ENCODE measurements around the gene CLTCL1. TPM values are rescaled to one million over a fixed set of nuclear protein-coding genes. Genes with fewer than 3 reads are reported as not detected.
A peak's percentile ranks its signal among the peaks of the same experiment; 100 is the strongest.

Gene CLTCL1
- total and polyA plus RNA-seq, 9 of the 15 experiments (the other 6 are each of a cell fraction or from before 2014, with no cell fraction given): 1.1 to 11.7 (median 5.0) TPM

DNA sequence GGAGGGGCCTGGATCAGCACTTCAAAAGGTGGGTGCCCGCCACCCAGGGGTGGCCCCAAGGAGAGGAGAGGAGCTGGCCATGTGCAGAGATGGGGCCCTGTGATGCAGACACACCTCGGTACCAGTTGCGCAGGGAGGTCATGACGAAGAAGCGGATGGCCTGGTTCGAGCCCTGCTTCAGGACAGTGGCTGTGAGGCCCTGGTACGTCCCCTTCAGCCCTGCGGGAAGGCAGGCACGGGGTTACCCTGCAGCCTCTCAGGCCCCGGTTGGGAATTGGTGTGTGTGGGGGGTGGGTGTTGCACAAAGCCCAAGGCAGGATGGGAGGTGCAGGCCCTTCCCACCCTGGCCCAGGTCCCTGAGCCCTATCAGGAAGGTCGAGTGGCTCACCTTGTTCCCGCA is 114.8 kb downstream of the CLTCL1 start (continued):
- TF ChIP-seq, protein P1, sequence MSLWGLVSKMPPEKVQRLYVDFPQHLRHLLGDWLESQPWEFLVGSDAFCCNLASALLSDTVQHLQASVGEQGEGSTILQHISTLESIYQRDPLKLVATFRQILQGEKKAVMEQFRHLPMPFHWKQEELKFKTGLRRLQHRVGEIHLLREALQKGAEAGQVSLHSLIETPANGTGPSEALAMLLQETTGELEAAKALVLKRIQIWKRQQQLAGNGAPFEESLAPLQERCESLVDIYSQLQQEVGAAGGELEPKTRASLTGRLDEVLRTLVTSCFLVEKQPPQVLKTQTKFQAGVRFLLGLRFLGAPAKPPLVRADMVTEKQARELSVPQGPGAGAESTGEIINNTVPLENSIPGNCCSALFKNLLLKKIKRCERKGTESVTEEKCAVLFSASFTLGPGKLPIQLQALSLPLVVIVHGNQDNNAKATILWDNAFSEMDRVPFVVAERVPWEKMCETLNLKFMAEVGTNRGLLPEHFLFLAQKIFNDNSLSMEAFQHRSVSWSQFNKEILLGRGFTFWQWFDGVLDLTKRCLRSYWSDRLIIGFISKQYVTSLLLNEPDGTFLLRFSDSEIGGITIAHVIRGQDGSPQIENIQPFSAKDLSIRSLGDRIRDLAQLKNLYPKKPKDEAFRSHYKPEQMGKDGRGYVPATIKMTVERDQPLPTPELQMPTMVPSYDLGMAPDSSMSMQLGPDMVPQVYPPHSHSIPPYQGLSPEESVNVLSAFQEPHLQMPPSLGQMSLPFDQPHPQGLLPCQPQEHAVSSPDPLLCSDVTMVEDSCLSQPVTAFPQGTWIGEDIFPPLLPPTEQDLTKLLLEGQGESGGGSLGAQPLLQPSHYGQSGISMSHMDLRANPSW (CRISPR knock-in tag; IDR thresholded peaks at IDR 0.05): no peak; the same call in 1 of the 2 replicates
- TF ChIP-seq ZNF263 (CRISPR knock-in tag; IDR thresholded peaks at IDR 0.05; ENCODE audit: borderline replicate concordance) (no peak), HMG20B (CRISPR knock-in tag; IDR thresholded peaks at IDR 0.05) (no peak), MEIS2 (IDR thresholded peaks at IDR 0.05; ENCODE audit: partially characterized antibody) (no peak), MYC (IDR thresholded peaks at IDR 0.05; ENCODE audit: low read depth, low read length) (no peak), MYC (CRISPR knock-in tag; IDR thresholded peaks at IDR 0.05; ENCODE audit: borderline replicate concordance, low read depth) (peak; percentile 44; the same call in 1 of the 2 replicates)
- TF ChIP-seq, protein P2, sequence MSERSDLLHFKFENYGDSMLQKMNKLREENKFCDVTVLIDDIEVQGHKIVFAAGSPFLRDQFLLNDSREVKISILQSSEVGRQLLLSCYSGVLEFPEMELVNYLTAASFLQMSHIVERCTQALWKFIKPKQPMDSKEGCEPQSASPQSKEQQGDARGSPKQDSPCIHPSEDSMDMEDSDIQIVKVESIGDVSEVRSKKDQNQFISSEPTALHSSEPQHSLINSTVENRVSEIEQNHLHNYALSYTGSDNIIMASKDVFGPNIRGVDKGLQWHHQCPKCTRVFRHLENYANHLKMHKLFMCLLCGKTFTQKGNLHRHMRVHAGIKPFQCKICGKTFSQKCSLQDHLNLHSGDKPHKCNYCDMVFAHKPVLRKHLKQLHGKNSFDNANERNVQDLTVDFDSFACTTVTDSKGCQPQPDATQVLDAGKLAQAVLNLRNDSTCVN (CRISPR knock-in tag; IDR thresholded peaks at IDR 0.05): peak; percentile 73; the same call in 1 of the 2 replicates
- TF ChIP-seq, protein P3, sequence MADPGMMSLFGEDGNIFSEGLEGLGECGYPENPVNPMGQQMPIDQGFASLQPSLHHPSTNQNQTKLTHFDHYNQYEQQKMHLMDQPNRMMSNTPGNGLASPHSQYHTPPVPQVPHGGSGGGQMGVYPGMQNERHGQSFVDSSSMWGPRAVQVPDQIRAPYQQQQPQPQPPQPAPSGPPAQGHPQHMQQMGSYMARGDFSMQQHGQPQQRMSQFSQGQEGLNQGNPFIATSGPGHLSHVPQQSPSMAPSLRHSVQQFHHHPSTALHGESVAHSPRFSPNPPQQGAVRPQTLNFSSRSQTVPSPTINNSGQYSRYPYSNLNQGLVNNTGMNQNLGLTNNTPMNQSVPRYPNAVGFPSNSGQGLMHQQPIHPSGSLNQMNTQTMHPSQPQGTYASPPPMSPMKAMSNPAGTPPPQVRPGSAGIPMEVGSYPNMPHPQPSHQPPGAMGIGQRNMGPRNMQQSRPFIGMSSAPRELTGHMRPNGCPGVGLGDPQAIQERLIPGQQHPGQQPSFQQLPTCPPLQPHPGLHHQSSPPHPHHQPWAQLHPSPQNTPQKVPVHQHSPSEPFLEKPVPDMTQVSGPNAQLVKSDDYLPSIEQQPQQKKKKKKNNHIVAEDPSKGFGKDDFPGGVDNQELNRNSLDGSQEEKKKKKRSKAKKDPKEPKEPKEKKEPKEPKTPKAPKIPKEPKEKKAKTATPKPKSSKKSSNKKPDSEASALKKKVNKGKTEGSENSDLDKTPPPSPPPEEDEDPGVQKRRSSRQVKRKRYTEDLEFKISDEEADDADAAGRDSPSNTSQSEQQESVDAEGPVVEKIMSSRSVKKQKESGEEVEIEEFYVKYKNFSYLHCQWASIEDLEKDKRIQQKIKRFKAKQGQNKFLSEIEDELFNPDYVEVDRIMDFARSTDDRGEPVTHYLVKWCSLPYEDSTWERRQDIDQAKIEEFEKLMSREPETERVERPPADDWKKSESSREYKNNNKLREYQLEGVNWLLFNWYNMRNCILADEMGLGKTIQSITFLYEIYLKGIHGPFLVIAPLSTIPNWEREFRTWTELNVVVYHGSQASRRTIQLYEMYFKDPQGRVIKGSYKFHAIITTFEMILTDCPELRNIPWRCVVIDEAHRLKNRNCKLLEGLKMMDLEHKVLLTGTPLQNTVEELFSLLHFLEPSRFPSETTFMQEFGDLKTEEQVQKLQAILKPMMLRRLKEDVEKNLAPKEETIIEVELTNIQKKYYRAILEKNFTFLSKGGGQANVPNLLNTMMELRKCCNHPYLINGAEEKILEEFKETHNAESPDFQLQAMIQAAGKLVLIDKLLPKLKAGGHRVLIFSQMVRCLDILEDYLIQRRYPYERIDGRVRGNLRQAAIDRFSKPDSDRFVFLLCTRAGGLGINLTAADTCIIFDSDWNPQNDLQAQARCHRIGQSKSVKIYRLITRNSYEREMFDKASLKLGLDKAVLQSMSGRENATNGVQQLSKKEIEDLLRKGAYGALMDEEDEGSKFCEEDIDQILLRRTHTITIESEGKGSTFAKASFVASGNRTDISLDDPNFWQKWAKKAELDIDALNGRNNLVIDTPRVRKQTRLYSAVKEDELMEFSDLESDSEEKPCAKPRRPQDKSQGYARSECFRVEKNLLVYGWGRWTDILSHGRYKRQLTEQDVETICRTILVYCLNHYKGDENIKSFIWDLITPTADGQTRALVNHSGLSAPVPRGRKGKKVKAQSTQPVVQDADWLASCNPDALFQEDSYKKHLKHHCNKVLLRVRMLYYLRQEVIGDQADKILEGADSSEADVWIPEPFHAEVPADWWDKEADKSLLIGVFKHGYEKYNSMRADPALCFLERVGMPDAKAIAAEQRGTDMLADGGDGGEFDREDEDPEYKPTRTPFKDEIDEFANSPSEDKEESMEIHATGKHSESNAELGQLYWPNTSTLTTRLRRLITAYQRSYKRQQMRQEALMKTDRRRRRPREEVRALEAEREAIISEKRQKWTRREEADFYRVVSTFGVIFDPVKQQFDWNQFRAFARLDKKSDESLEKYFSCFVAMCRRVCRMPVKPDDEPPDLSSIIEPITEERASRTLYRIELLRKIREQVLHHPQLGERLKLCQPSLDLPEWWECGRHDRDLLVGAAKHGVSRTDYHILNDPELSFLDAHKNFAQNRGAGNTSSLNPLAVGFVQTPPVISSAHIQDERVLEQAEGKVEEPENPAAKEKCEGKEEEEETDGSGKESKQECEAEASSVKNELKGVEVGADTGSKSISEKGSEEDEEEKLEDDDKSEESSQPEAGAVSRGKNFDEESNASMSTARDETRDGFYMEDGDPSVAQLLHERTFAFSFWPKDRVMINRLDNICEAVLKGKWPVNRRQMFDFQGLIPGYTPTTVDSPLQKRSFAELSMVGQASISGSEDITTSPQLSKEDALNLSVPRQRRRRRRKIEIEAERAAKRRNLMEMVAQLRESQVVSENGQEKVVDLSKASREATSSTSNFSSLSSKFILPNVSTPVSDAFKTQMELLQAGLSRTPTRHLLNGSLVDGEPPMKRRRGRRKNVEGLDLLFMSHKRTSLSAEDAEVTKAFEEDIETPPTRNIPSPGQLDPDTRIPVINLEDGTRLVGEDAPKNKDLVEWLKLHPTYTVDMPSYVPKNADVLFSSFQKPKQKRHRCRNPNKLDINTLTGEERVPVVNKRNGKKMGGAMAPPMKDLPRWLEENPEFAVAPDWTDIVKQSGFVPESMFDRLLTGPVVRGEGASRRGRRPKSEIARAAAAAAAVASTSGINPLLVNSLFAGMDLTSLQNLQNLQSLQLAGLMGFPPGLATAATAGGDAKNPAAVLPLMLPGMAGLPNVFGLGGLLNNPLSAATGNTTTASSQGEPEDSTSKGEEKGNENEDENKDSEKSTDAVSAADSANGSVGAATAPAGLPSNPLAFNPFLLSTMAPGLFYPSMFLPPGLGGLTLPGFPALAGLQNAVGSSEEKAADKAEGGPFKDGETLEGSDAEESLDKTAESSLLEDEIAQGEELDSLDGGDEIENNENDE (IDR thresholded peaks at IDR 0.05; ENCODE audit: low read depth, low read length): peak; percentile 5
